Hematopoietic multipotent progenitor cell (in vitro differentiated cells): ENCODE results near the gene TUBE1. TPM values are rescaled to one million over a fixed set of nuclear protein-coding genes. Genes with fewer than 3 reads are reported as not detected.
"Not testable (repeated sequence)": the region's sequence is repeated elsewhere in the genome, so short reads cannot be mapped to it uniquely, and the experiment has no call there.

Experiments used
- DNase-seq, 3 donors: peaks; one replicate each; pipeline ENCODE4 v3.0.0-alpha.2; 2011 to 2015; ENCODE audit warnings: low read depth in 2 of 3, low spot score in 2 of 3
- total RNA-seq: library from RNA; depleted of rRNA; stranded (reverse); fragments of >200 nt; gene quantifications from one replicate; pipeline ENCODE4 v1.2.3, GENCODE V29; 2012

TUBE1 gene
- 11.6 TPM for total RNA-seq

- peak; percentile 80 to 97 (median 94) for DNase-seq
Observed at GRCh38 chr6:112087136-112087911, at the start of gene TUBE1, which contains the start of gene FAM229B. TSS of gene TUBE1 (minus strand) at chr6:112087482. CDS start at chr6:112087434, 48 bp downstream. TSS of gene FAM229B (plus strand) at chr6:112087591. CDS start at chr6:112099284, 11,693 bp downstream.

GRCh38 chr6:112130878-112131277 lies 43.6 kb upstream of the TUBE1 start:
- DNase-seq, result no peak

- no peak for DNase-seq
Observed at GRCh38 chr6:112128208-112128607, 40.9 kb upstream of the TUBE1 start.

GRCh38 chr6:112123982-112124381 lies 36.7 kb upstream of the TUBE1 start:
- DNase-seq, result no peak

- DNase-seq, result no peak
Observed at GRCh38 chr6:112122756-112123155, 35.5 kb upstream of the TUBE1 start.

GRCh38 chr6:112118034-112118433 lies 30.8 kb upstream of the TUBE1 start:
- no peak for DNase-seq

GRCh38 chr6:112117554-112117953 lies 30.3 kb upstream of the TUBE1 start:
- peak in 2 of 3 donors; percentile 36 to 59 for DNase-seq

GRCh38 chr6:112116221-112116620 lies 28.9 kb upstream of the TUBE1 start:
- no peak for DNase-seq

GRCh38 chr6:112114577-112115223 lies 27.4 kb upstream of the TUBE1 start:
- DNase-seq, result no peak

- DNase-seq, result no peak
Observed at GRCh38 chr6:112113918-112114317, 26.6 kb upstream of the TUBE1 start.

GRCh38 chr6:112113431-112113830 lies 26.1 kb upstream of the TUBE1 start:
- no peak for DNase-seq

GRCh38 chr6:112109262-112109661 lies 22.0 kb upstream of the TUBE1 start:
- DNase-seq, result no peak

GRCh38 chr6:112106562-112106961 lies 19.3 kb upstream of the TUBE1 start:
- no peak for DNase-seq

- DNase-seq, result not testable (repeated sequence)
Observed at GRCh38 chr6:112106026-112106425, 18.7 kb upstream of the TUBE1 start.

GRCh38 chr6:112100561-112100960 lies 13.3 kb upstream of the TUBE1 start:
- DNase-seq, result no peak

GRCh38 chr6:112096901-112097300 lies 9.6 kb upstream of the TUBE1 start:
- DNase-seq, result no peak

- DNase-seq, result no peak
Observed at GRCh38 chr6:112087916-112088315, 634 bp upstream of the TUBE1 start.

GRCh38 chr6:112086744-112087135 lies 542 bp downstream of the TUBE1 start:
- peak in 2 of 3 donors; percentile 40 to 41 for DNase-seq

- DNase-seq, result no peak
Observed at GRCh38 chr6:112085286-112086065, 1.8 kb downstream of the TUBE1 start.

GRCh38 chr6:112081569-112081968 lies 5.7 kb downstream of the TUBE1 start:
- DNase-seq, result no peak

GRCh38 chr6:112066606-112067005 lies 20.7 kb downstream of the TUBE1 start:
- DNase-seq, result no peak
